H9 (cell line): ENCODE data around the gene FMNL3. TPM values are rescaled to one million over a fixed set of nuclear protein-coding genes. Genes with fewer than 3 reads are reported as not detected.

ENCODE experiments used
- DNase-seq: peaks from one replicate; pipeline ENCODE4 v3.0.0-alpha.2; 2017
- H2AFZ ChIP-seq: one replicate; pipeline ENCODE4 v1.6.1; 2013; ENCODE audit warnings: mild to moderate bottlenecking, low read length, control low read depth, moderate library complexity
- H2AK5ac ChIP-seq: 2 replicates; pipeline ENCODE4 v1.6.1; 2013; ENCODE audit warnings: low read length, control low read depth, mixed read lengths; ENCODE audit not compliant: insufficient read length
- H2BK120ac ChIP-seq: one replicate; pipeline ENCODE4 v1.6.1; 2013; ENCODE audit warnings: low read depth, mild to moderate bottlenecking, low read length, control low read depth, inconsistent platforms; ENCODE audit not compliant: poor library complexity, severe bottlenecking
- H2BK12ac ChIP-seq: 2 replicates; pipeline ENCODE4 v1.6.1; 2013; ENCODE audit warnings: low read length, control low read depth, mixed read lengths, low read depth; ENCODE audit not compliant: insufficient read length
- H2BK15ac ChIP-seq: 2 replicates; pipeline ENCODE4 v1.6.1; 2013; ENCODE audit warnings: low read depth, low read length, control low read depth
- H2BK20ac ChIP-seq: one replicate; pipeline ENCODE4 v1.6.1; 2013; ENCODE audit warnings: low read depth, mild to moderate bottlenecking, low read length, control low read depth, inconsistent platforms; ENCODE audit not compliant: poor library complexity, severe bottlenecking
- H2BK5ac ChIP-seq: 2 replicates; pipeline ENCODE4 v1.6.1; 2013; ENCODE audit warnings: low read length, control low read depth, mixed read lengths; ENCODE audit not compliant: insufficient read length
- H3K14ac ChIP-seq: 2 replicates; pipeline ENCODE4 v1.6.1; 2013; ENCODE audit warnings: low read length, control low read depth; ENCODE audit not compliant: insufficient read depth
- H3K18ac ChIP-seq: 2 replicates; pipeline ENCODE4 v1.6.1; 2013; ENCODE audit warnings: low read depth, mild to moderate bottlenecking, mixed read lengths, low read length, control low read depth; ENCODE audit not compliant: insufficient read length
- H3K23ac ChIP-seq: 2 replicates; pipeline ENCODE4 v1.6.1; 2013; ENCODE audit warnings: low read length, control low read depth, mixed read lengths, low read depth; ENCODE audit not compliant: insufficient read length
- H3K23me2 ChIP-seq: 2 replicates; pipeline ENCODE4 v1.6.1; 2013; ENCODE audit warnings: low read depth, mild to moderate bottlenecking, mixed read lengths, low read length, control low read depth; ENCODE audit not compliant: insufficient read length, poor library complexity, severe bottlenecking
- H3K27ac ChIP-seq: 2 replicates; pipeline ENCODE4 v1.5.1; 2013; ENCODE audit warnings: low read length, control low read depth, mixed read lengths, low read depth; ENCODE audit not compliant: insufficient read length
- H3K27me3 ChIP-seq: 2 replicates; pipeline ENCODE4 v1.6.1; 2013; ENCODE audit warnings: low read length, control low read depth, inconsistent platforms; ENCODE audit not compliant: insufficient read depth
- H3K4ac ChIP-seq: 2 replicates; pipeline ENCODE4 v1.6.1; 2013; ENCODE audit warnings: low read depth, mild to moderate bottlenecking, control low read depth, inconsistent platforms, low read length, moderate library complexity
- H3K4me1 ChIP-seq: 2 replicates; pipeline ENCODE4 v1.6.1; 2013; ENCODE audit warnings: low read length, control low read depth, inconsistent platforms; ENCODE audit not compliant: insufficient read depth
- H3K4me2 ChIP-seq: 2 replicates; pipeline ENCODE4 v1.6.1; 2013; ENCODE audit warnings: low read length, control low read depth, mixed read lengths; ENCODE audit not compliant: insufficient read length, insufficient read depth
- H3K56ac ChIP-seq: 2 replicates; pipeline ENCODE4 v1.6.1; 2013; ENCODE audit warnings: low read depth, mild to moderate bottlenecking, mixed read lengths, low read length, control low read depth; ENCODE audit not compliant: insufficient read length
- H3K79me1 ChIP-seq: 2 replicates; pipeline ENCODE4 v1.6.1; 2013; ENCODE audit warnings: low read depth, mild to moderate bottlenecking, moderate library complexity, low read length, control low read depth, inconsistent platforms; ENCODE audit not compliant: insufficient read depth, poor library complexity, severe bottlenecking
- H3K79me2 ChIP-seq: 2 replicates; pipeline ENCODE4 v1.6.1; 2013; ENCODE audit warnings: low read length, control low read depth, inconsistent platforms; ENCODE audit not compliant: insufficient read depth
- H3K9ac ChIP-seq: 2 replicates; pipeline ENCODE4 v1.6.1; 2013; ENCODE audit warnings: low read length, control low read depth, mixed read lengths; ENCODE audit not compliant: insufficient read length; ENCODE audit errors: extremely low read depth
- H3K9me3 ChIP-seq: one replicate; pipeline ENCODE4 v1.6.1; 2013; ENCODE audit warnings: low read depth, low read length, inconsistent platforms; ENCODE audit not compliant: control insufficient read depth
- H3T11ph ChIP-seq: one replicate; pipeline ENCODE4 v1.6.1; 2013; ENCODE audit warnings: mild to moderate bottlenecking, low read length, control low read depth, inconsistent platforms
- H4K20me1 ChIP-seq: one replicate; pipeline ENCODE4 v1.6.1; 2013; ENCODE audit not compliant: control insufficient read depth, insufficient read length, insufficient read depth
- H4K5ac ChIP-seq: 2 replicates; pipeline ENCODE4 v1.6.1; 2013; ENCODE audit warnings: low read depth, mild to moderate bottlenecking, mixed read lengths, low read length, control low read depth; ENCODE audit not compliant: insufficient read length
- H4K8ac ChIP-seq: replicated peaks from 2 replicates; pipeline ENCODE4 v1.6.1; 2013; ENCODE audit warnings: low read length, control low read depth, mixed read lengths, low read depth; ENCODE audit not compliant: insufficient read length
- H4K91ac ChIP-seq: 2 replicates; pipeline ENCODE4 v1.6.1; 2013; ENCODE audit warnings: low read depth, mild to moderate bottlenecking, moderate library complexity, mixed read lengths, low read length, control low read depth; ENCODE audit not compliant: insufficient read length
- H3K27ac Mint-ChIP-seq, 3 experiments: 2 replicates in 2 of 3; 3 replicates in 1 of 3; pipeline ENCODE4 v1.8.0; 2020 to 2021; ENCODE audit warnings: mixed read lengths in 3 of 3, mild to moderate bottlenecking in 1 of 3, moderate library complexity in 1 of 3
- H3K27me3 Mint-ChIP-seq: 2 replicates; pipeline ENCODE4 v1.8.0; 2021; ENCODE audit warnings: low read depth, mild to moderate bottlenecking, moderate library complexity, mixed read lengths
- H3K36me3 Mint-ChIP-seq, 3 experiments: 2 replicates in 2 of 3; 3 replicates in 1 of 3; pipeline ENCODE4 v1.8.0; 2020 to 2021; ENCODE audit warnings: low read depth in 3 of 3, mixed read lengths in 3 of 3; ENCODE audit not compliant: insufficient read depth in 1 of 3
- H3K4me1 Mint-ChIP-seq, 2 experiments: 2 replicates each; pipeline ENCODE4 v1.8.0; 2020; ENCODE audit warnings: mixed read lengths in 2 of 2
- H3K4me3 Mint-ChIP-seq, 2 experiments: 2 replicates in 1 of 2; 3 replicates in 1 of 2; pipeline ENCODE4 v1.8.0; 2020 to 2021; ENCODE audit warnings: mild to moderate bottlenecking in 2 of 2, mixed read lengths in 2 of 2, moderate library complexity in 1 of 2
- H3K9me3 Mint-ChIP-seq, 2 experiments: 2 replicates in 1 of 2; 3 replicates in 1 of 2; pipeline ENCODE4 v1.8.0; 2020; ENCODE audit warnings: mild to moderate bottlenecking in 2 of 2, mixed read lengths in 2 of 2, moderate library complexity in 1 of 2
- WGBS: extraction: QIAGEN DNeasy Blood & Tissue Kit; methylation state at CpG from one replicate; pipeline ENCODE4 v1.1.7; 2013; ENCODE audit warnings: missing lambda C conversion rate, low lambda C conversion rate, mixed read lengths; ENCODE audit not compliant: insufficient read length; ENCODE audit errors: extremely low coverage; 5-methylcytosine and 5-hydroxymethylcytosine counted together
- total RNA-seq: library from RNA; stranded (reverse); gene quantifications from 2 replicates; pipeline ENCODE4 v1.2.1, GENCODE V29; 2021
- TF ChIP-seq, protein P1 (sequence below): fragments of 200-600 bp; sonication (generic); conservative IDR thresholded peaks from 3 replicates; pipeline ENCODE4 v1.8.0; 2021; ENCODE audit warnings: antibody characterized with exemption, mild to moderate bottlenecking

FMNL3 gene
- total RNA-seq, 1 experiment from 2014 or later, result 22.8 TPM

DNA sequence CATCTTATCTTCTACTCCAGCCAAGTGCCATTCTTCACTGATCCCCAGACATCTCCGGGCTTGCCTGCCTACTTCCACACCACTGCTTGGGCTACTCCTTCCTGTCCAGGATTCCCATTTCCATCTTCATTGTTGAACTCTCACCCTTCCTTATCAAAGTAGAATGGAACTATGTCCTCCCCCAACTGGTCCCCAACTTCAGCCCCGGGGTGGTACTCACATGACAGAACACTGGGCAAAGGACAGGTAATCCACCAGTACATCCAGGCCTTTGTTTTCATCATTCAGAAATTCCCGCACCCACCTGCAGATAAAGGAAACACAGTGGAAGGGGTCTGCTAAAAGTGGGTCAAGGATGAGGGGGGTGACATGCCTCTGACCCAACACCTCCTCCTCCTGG, 45.5 kb downstream of the FMNL3 start:
- Histone ChIP-seq H4K20me1 (no peaks in the 10 kb centered on the region), H3K79me1 (no peaks in the 10 kb centered on the region), H3K27ac (no peak overlapping the region), H3K18ac (no peak overlapping the region), H2BK15ac (no peak overlapping the region), H2BK12ac (no peak overlapping the region), H3K23me2 (no peaks in the 10 kb centered on the region), H3K9me3 (no peaks in the 10 kb centered on the region), H3K79me2 (no peaks in the 10 kb centered on the region), H3K4me1 (peaks cover 6% of the 10 kb centered on the region; the same call in 1 of the 2 replicates), H3K14ac (no peak overlapping the region), H2BK5ac (no peak overlapping the region), H3K23ac (no peak overlapping the region), H2BK120ac (no peak overlapping the region), H3K9ac (no peak overlapping the region), H2AK5ac (no peak overlapping the region), H4K8ac (no peak overlapping the region), H4K5ac (no peak overlapping the region), H3K56ac (no peak overlapping the region), H3K4ac (no peak overlapping the region), H3T11ph (no peak overlapping the region), H2AFZ (no peak overlapping the region), H3K27me3 (no peaks in the 10 kb centered on the region), H4K91ac (no peak overlapping the region), H2BK20ac (no peak overlapping the region), H3K4me2 (no peak overlapping the region)
- no CpG with 5 or more reads among the region's 3 CpGs for WGBS
- H3K36me3 Mint-ChIP-seq, result peaks cover 19 to 41% (median 21%) of the 10 kb centered on the region in 3 experiments; a peak in 6 of 7 replicates
- peaks cover 10 to 18% of the 10 kb centered on the region in 2 experiments for H3K4me1 Mint-ChIP-seq
- H3K27ac Mint-ChIP-seq, result peak overlapping the region in 1 of 3 experiments; percentile 0; a peak in 2 of 7 replicates
- no peaks in the 10 kb centered on the region for H3K9me3 Mint-ChIP-seq
- H3K27me3 Mint-ChIP-seq, result no peaks in the 10 kb centered on the region
- TF ChIP-seq, protein P1, sequence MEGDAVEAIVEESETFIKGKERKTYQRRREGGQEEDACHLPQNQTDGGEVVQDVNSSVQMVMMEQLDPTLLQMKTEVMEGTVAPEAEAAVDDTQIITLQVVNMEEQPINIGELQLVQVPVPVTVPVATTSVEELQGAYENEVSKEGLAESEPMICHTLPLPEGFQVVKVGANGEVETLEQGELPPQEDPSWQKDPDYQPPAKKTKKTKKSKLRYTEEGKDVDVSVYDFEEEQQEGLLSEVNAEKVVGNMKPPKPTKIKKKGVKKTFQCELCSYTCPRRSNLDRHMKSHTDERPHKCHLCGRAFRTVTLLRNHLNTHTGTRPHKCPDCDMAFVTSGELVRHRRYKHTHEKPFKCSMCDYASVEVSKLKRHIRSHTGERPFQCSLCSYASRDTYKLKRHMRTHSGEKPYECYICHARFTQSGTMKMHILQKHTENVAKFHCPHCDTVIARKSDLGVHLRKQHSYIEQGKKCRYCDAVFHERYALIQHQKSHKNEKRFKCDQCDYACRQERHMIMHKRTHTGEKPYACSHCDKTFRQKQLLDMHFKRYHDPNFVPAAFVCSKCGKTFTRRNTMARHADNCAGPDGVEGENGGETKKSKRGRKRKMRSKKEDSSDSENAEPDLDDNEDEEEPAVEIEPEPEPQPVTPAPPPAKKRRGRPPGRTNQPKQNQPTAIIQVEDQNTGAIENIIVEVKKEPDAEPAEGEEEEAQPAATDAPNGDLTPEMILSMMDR, result no peak
- DNase-seq, result no peak
- H3K4me3 Mint-ChIP-seq, result no peak overlapping the region
